NCI-H510A (cell line): ENCODE measurements around the gene C1orf35.

Experiments used
- DNase-seq: peaks from one replicate; lab custom pipeline; 2025; lab: John Stamatoyannopoulos, UW

Gene C1orf35

DNA sequence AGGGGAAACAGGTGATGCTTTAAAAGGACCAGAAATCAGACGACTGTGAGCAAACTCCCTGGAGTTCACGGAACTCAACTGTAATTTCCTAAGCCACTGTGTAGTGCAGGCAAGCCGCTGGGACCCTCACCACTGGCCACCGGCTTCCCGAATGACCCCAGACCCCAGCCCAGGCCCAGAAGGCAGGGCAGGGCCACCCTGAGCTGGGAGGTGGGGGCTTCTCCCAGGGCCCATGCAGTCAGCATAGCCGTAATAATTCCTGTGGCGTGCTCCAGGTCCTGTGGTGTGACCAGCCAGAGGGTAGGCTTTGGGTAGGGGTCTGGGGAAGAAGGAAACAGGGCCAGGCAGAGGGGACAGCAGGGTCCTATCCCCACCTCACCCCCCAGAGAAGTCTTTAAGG is 24.1 kb downstream of the C1orf35 start:
- DNase-seq, result no peak

DNA sequence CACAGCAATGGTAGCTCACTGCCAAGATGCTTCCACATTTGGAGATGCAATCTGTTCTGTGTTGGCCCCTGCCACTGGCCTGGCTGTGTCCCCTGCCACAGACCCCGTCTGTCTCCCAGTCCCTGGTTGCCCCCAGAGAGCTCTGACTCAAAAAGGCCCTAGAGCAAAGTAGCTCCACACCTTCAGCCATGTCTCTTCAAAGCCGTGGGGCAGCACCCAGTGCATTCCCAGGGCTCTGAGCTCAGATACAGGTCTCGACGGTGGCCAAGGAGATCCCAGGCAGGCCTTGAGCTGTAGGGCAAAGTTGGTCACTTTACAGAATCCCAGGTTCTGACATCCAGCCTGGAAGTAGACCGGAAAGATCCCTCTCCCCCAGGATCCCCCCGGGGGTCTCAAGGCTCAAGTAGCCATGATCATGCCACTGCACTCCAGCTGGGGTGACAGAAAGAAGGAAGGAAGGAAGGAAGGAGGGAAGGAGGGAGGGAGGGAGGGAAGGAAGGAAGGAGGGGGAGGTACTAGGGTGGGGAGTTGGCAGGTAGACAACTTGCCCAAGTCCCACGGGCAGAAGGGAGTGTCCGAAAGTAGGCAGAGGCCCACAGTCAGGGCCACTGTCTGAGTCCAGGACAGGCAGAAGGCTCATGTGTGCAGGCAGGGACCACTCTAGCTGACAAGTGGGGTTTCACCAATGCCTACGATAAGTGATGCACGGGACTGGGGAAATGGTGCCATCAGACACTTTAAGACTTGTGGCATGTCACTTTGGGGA is 25.4 kb downstream of the C1orf35 start:
- DNase-seq, result no peak

DNA sequence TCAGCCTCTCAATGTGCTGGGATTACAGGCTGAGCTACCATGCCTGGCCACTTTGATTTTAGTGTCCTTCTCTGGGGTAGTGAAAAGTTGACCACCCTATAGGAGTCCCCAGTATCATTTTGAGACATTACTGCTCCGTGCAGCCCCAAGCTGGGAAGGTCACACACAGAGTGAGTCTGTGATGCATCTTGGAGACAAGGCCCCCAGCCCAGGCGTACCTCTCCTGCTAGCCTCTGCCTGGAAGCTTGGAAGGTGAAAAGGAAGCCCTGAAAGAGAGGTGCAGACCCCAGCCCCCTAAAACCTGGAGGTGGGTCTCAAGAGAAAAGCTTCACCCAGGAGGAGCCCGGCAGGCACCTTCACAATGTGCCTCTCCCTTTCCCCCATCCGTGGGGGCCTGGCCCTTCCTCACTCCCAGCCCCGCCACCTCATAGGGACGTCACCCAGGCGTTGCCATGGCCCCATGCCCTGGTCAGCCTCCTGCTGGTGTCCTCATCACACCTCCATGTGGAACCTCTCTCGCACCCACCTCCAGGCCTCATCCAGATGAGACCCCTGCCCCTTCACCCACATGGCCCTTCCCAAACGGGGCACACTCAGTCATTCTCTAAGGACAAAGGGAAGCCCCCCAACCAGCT is 26.2 kb downstream of the C1orf35 start:
- no peak for DNase-seq

DNA sequence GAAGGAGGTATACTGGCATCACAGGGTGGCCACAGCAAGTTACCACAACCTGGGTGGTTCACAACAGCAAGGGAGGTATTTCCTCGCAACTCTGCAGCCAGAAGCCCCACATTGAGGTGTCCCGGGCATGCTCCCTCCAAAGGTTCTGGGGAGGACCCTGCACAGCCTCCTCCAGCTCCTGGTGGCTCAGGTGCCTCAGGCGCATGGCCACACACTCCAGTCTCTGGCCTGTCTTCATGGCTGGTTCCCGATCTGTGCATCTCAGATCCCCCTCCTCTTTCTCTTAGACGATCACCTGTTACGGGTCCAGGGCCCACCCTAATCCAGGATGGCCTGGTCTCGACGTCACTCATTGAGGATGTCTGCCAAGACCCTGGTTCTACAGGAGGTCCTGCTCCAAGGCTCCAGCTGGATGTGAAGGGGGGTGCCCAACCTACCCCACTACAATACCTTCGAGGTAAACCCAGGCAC is 27.3 kb downstream of the C1orf35 start:
- DNase-seq, result no peak

- no peak for DNase-seq
These were observed 28.0 kb downstream of the C1orf35 start for GRCh38 chr1:228074954-228075730.

DNA sequence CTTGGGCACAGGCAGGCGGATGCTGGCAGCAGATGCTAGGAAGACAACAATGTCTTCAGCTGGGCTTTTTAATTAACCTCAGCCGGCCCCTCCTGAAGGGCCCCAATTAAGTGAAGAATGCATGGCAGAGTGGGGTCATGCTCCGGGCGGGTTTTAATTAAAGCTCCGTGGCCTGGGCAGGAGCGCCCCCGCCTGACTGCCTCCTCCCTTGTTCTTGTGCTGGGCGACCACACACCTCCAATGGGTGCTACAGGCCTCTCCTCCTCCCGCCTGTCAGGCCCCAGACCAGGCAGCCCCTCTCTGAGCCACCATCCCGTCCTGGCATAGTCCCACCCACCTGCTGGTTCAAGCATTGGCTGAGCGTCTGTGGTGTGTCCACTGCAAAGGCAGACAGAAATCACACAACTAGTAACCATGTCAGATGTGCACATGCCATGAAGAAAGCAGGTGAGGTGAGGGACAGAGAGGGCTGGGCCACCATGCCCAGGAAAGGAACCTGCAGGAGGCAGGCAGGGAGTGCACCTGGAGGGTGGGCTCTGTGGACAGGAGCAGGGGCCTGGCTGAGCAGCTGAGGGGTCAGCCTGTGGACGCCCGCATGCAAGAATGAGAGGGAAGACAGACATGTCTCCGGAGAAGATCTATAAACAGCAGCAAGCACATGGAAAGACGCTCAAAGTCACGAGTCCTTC is 29.1 kb downstream of the C1orf35 start:
- DNase-seq, result no peak

- no peak for DNase-seq
These were observed 29.9 kb downstream of the C1orf35 start for GRCh38 chr1:228073061-228073856.

GRCh38 chr1:228072658-228073043 is 30.5 kb downstream of the C1orf35 start:
- no peak for DNase-seq

- DNase-seq, result no peak
These were observed 31.1 kb downstream of the C1orf35 start for GRCh38 chr1:228071839-228072657.

DNA sequence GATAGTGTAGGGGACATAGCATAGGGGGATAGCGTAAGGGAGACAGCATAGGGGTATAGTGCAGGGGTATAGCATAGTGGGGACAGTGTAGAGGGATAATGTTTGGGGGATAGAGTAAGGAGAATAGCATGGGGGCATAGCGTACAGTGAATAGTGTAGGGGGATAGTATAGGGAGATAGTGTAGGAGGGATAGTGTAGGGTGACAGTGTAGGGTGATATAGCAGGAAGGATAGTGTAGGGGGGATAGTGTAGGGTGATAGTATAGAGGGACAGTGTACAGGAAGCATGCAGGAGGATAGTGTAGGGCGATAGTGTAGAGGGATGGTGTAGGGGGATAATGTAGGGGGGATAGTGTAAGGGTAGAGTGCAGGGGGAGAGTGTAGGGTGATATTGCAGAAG is 32.3 kb downstream of the C1orf35 start:
- DNase-seq, result no peak

- no peak for DNase-seq
These were observed 33.0 kb downstream of the C1orf35 start for GRCh38 chr1:228070173-228070572.

GRCh38 chr1:228068359-228068758 is 34.8 kb downstream of the C1orf35 start:
- no peak for DNase-seq

- DNase-seq, result no peak
These were observed 36.1 kb downstream of the C1orf35 start for GRCh38 chr1:228066891-228067654.

- DNase-seq, result no peak
These were observed 36.7 kb downstream of the C1orf35 start for GRCh38 chr1:228066416-228066815.

- no peak for DNase-seq
These were observed 37.4 kb downstream of the C1orf35 start for GRCh38 chr1:228065543-228066347.

GRCh38 chr1:228064741-228065542 is 38.2 kb downstream of the C1orf35 start:
- no peak for DNase-seq

GRCh38 chr1:228064296-228064695 is 38.8 kb downstream of the C1orf35 start:
- no peak for DNase-seq
